ENCODE results near the gene SLC2A11.

Gene SLC2A11

DNA sequence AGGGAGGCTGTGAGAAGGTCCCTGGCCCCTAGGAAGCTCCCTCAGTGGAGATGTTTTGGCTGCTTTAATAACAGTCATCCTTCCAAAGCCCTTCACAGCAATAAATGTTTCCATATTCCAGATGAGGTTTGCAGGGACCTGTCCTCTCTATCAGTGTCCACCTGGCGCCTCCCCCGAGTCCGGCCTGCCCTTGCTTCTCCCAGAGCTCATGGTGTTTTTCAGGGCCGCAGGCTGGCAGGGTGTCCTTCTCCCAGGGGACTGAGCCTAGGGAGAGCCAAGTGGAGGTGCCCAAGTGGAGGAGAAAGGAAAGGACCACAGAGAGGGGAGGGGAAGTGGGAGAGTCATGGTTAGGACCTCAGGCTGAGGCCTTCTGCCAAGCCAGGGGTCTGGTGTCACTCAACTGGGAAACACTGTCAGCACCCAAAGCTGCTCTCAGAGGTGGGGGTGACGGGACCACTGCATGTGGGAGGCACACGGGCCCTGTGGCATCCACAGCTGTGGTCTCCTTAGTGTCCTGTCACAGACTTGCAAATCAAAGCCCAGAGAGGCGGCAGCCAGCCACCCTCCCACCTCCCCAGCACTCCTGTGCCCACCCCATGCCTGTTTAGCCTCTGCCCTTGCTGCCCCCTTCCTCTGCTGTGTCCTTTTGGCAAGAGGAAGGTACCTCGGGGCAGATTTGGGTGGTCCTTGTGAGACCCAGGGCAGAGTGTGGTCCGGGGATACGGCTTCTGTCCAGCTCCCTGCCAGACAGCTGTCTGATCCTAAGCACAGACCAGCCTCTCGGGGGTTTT, 25.3 kb upstream of the SLC2A11 start:
- no peak for DNase-seq (ENCODE audit: low read depth)

DNA sequence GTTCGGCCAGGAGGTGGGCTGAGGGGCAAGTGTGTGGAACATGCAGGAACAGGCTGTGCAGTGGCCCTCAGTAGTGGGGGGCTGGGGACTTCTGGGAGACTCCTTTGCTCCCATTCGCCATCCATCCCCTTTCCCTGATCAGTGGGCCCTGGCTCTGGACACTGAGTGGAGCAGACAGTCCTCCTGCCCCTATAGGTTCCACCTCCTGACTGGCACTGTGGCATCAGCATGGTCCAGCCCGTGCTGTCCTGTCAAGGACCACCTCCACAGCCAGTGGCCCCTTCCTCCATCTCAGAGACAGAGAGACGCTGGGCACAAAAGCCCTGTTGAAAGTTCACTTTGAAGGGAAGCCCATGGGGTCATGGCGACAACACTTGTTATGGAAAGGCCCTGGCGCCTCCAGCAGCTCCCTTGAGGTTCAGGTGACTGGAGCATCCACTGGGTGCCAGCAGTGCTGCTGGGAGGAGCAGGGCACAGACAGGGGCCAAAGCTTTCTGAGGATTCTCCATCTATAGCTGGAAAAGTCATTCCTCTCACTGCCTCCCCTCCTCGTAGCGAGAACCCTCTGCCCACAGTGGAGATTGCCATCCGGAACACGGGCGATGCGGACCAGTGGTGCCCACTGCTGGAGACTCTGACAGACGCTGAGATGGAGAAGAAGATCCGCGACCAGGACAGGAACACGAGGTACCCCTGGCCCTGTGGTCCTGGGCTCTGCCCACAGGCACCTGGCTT, 24.5 kb upstream of the SLC2A11 start:
- no peak for DNase-seq (ENCODE audit: low read depth)

DNA sequence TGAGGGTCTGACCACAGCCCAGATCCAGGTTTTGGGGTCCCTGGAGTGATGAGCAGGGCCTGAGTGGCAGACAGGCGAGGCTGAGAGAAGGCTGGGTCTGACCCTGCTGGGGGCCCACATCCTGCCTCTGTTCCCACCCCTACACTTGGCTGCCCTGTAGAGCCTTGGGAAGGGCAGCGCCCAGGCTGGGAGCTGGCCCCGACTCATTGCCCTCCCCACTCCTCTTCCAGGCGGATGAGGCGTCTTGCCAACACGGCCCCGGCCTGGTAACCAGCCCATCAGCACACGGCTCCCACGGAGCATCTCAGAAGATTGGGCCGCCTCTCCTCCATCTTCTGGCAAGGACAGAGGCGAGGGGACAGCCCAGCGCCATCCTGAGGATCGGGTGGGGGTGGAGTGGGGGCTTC, 23.8 kb upstream of the SLC2A11 start:
- DNase-seq (ENCODE audit: low read depth) = no peak

DNA sequence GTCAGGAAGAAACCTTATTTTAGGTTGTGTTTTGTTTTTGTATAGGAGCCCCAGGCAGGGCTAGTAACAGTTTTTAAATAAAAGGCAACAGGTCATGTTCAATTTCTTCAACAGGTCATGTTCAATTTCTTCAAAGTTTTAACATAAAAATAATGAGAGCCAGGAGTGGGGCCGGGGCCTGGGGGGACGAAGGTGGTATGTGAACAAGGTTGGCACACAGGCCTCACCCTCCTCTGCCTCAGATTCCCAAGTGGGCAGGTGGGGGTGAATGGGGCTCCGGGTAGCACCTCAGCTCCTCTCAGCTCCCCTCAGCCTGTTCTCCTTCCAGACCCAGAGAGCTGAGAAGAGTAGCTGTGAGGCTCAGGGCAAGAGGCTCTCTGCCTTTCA, 23.3 kb upstream of the SLC2A11 start:
- no peak for DNase-seq (ENCODE audit: low read depth)

DNA sequence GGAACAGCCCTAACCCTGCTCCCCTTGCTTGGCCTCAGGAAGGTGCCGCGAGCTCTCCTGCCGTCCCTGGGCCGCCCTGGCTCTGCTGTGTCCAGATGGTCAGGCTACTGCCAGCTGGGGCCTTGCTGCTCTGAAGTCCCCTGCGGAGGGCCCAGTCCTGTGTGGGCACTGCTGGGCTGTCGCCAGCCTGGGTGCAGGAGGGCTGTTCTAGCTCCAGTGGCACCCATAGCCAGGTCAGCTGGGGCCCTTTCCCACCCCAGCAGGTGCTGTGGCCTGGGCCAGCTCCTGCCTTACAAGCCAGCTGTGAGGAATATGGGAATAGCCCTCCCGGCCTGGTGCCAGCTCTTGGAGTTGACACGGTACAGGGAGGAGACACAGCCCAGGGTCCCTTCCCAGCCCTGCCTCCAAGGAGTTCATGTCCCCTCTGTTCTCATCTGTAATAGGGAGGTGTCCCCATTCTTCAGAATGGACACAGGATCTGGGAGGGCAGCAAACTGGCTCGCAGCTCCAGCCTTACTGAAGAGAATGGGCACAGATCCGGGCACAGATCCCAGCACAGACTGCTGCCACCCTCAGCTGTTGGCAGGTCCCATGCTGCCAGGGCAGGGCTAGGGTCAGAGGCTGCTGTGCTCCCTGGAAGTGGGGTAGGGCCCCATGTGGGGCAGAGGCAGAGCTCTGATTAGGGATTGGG, 22.7 kb upstream of the SLC2A11 start:
- DNase-seq (ENCODE audit: low read depth) = no peak

DNA sequence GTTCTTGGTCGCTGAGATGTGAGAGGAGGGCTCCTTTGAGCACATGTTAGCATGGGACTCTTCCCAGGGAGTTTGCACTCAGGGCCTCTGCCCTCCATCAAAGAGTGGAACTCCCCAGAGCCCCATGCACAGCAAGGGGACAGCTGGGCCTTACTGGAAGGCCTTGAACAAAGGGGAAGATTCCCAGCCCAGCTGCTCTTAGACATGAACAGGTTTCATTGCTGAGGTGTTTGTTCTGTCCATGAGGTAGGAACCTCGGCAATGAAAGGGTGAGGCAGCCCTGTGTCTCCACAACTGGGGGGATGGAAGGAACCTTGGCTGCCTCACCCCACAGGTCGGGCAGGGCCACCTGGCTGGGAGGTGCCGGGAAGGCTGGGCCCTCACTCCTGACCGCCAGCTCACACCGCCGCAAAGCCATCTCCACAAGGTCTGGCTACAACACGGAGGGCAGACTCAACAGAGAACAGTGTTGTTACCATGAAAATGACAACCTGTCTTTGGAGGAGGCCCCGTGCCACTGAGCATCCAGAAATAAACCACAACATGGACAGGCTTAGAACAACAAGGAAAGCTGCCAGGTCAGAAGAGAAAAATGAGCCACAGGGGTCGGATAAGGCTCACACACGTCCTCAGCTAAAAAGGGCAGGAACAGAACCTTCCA, 22.1 kb upstream of the SLC2A11 start:
- DNase-seq (ENCODE audit: low read depth) = no peak

DNA sequence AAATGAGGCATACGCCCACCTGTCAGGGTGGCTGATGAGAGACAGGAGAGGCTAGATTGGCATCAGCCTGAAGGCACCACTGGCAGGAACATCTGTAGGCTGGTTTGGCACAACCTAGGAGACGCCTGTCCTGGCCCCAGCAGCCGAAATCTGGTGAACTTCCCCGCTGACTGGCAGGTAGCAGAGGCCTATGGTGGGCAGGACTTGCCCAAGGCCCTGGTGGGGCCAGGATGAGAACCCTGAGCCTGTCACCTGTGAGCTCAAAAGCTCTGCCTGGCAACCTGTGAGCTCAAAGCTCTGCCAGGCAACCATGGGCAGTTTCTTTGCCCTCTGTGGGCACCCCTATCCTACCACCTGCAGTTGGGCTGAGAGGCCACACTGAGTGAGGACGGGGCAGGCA, 21.4 kb upstream of the SLC2A11 start:
- no peak for DNase-seq (ENCODE audit: low read depth)

DNA sequence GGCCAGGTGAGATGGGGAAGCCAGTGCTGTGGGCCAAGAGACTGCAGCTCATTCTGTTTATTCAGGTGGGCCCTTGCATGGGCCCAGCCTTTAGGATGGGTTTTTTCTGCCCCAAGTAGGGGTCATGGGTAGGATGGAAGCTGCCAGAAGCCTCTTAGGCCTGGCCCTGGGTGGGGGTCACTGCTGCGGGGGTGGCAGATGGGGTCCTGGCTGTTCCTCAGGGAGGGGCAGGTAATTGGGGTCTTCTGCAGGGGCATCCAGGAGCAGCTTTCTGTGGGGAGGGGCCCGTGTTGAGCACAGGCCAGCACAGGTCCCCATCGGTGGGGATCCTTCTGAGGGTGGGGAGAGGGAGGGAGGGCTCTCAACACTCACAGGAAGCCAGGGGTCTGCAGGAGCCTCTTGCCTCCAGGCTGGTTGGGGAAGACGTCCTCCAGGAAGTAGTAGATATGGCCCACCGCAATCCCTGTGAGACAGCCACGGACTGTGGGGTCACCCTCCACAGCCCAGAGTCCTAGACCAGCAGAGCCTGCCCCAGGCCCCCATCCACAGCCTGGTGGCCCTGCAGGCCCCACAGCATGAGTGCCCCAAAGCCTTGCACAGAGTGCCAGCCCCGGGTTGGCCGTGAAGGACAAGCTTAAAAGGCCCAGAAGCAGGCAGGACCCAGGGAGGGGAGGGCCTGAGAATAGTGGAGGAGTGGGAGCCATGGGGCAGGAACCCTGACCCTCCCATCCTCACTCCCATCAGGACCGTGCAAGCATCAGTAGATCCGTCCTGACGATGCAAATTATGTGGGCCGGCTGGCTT, 20.8 kb upstream of the SLC2A11 start:
- DNase-seq (ENCODE audit: low read depth) = no peak

DNA sequence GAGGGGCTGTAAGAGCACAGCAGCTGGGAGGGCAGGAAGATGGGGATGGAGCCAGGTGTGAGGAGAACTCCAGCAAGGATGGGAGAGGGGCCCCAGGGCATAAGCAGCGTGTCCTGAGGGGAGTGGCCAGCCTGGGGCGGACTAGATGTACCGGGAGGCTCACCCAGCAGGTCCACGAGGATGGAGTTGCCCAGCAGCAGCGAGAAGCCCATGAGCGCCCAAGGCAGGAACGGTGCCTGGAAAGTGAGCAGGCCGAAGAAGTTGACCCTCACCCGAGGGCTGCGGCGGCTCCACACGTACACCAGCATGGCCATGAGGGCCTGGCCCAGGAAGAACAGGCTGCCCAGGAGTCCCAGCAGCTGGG, 20.2 kb upstream of the SLC2A11 start:
- DNase-seq (ENCODE audit: low read depth) = no peak

DNA sequence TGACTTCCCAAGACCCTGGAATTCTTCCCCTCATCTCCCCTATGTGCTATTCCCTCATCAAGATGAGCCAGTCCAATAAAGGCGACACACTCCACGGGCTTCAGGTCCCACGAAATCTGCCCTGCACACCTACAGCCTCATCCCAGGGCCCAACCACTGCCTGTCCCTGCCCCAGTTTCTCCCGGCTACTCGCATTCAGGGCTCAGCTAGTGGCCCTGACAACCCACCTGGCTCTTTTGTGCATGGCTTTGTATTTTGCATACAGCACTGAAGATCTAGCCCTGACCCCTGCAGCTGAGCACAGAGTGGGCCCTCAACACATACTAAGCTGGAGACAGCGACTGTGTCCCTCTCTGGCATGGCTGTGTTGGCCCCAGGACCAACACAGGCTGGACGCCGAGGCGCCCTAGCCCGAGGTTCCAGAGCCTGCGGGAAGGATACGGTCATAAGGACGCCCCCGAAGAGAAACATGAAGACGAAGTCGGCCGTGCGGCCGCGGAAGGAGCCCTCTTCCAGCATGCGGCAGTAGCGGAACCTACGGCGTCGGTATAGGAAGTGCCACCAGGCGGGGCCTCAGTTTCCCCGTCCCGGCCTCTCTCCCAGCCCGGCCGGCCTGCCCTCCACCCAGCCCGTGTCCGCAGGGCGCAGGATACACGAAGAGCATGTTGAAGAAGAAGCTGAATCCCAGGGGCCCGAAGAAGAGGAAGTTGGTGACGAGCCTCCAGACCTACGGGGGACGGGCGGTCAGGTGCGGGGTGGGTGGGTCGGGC, 19.6 kb upstream of the SLC2A11 start:
- no peak for DNase-seq (ENCODE audit: low read depth)

DNA sequence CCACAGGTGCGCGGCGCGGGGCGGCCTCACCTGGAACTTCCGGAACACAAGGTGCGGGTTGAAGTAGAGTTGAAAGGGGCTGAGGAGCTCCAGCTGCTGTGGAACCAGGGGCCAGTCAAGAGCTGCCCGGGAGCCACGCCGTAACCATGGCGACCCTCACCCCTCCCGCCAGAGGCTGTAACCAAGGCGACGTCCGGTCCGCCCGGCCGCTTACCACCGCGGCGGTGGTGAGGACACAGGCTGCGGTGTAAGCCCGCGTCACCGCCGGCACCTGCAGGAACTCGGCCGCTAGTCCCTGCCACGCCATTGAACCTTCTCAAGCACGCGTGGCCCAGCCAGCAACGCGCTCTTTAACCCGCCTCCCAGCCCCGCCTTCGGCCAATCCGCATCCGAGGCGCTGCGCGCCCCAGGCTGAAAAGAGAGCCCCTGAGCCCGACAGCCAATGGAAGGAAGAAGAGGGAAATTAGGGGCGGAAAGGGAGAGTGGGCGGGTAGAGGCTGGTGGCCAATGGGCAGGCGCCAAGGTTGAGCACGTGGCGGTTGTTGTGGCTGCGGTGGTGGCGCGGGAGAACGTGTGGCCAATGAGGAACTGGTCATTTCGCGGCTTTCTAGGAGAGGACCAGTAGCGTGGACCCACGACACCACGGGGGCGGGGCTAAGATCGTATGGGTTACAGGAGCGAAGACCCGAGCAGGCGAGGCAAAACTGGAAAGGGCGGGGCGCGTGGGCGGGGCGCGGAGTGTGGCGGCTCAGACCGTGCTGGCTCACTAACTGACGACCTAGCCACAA, 18.8 kb upstream of the SLC2A11 start, which contains the start of gene DERL3:
DERL3 (minus strand) TSS at position 326 of the 788 bp plus-strand sequence; CDS start at position 307, 19 bp downstream.
- peak; percentile 95 for DNase-seq (ENCODE audit: low read depth)

DNA sequence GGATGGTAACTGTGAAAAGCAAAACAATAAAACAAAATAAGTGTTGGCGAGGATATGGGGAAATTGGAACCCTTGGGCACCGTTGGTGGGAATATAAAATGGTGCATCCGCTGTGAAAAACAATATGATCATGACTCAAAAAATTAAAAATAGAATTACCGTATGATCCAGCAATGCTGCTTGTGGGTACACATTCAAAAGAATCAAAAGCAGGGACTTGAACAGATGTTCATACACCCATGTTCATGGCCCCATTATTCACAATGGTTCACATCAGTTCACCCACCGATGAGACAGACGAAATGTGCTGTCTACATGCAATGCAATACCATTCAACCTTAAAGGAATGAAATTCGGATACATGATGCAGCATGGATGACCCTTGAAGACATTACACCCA, 17.6 kb upstream of the SLC2A11 start:
- no peak for DNase-seq (ENCODE audit: low read depth)

DNA sequence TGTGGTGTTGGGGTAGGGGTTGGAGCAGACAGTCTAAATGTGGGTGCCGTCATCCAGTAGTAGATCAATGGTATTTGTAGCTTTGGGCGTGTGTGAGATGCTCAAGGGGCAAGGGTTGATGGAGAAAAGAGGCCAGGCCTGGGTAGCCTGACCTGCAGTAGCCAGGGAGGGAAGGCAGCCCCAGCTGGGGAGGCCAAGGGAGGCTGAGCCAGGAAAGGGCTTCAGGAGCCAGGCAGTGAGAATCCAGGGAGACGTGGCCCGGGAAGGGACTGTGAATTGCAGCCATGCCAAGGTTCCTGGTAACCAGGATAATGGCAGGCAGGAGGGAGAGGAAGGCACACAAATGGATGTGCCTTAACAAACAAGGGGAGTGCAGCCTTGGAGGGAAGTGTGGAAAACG, 16.4 kb upstream of the SLC2A11 start:
- DNase-seq (ENCODE audit: low read depth) = no peak

DNA sequence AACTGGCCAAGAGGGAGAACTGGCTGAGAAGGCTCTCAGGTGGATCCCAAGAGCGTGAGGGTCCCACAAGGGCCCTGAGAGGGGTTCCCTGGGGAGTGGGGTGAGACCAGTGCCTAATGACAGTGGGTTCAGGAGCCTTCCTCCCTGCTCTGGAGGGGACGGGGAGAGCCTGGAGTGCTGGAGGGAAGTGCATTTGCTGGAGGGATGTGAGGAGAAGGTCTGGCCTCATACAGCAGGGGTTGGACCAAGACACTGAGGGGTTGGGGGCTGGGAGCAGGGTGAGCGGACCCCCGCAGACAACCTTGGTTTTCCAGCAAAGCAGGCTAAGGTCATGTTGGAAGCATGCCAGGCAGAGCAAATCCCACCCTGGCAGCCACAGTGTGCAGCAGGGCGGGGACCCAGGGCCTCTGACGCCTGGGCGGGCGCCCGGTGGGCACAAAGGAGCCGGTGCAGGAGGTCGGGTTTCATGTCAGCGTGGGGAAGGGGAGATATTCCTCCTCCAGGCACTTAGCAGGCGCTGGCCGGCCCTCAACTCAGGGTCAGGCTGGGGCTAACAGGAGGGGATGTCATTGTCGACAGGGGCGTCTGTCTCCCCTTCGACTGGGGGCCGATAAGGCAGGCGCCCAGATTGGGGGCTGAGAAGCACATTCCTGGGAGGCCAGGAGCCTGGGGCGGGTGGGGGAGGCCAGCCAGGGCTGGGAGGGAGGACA, 15.8 kb upstream of the SLC2A11 start:
- DNase-seq (ENCODE audit: low read depth) = no peak

DNA sequence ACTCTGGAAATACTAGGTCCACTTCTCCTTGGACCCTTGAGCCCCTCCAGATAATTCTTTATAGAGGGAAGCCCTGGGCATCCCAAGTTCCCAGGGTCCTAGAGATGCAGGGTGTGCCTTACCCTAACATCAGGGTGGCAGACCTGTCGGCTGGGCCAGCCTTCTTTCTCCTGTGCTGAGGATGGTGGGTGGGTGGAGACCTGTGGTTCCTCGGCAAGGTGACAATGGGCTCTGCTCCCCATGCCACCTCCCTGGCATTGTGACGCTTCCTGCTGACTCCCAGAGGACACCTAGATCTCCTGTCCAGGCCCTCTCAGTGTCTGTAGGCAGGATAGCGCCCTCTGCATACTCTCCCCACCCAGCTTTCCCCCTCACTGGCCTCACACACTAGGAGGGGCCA, 15.1 kb upstream of the SLC2A11 start:
- DNase-seq (ENCODE audit: low read depth) = no peak

DNA sequence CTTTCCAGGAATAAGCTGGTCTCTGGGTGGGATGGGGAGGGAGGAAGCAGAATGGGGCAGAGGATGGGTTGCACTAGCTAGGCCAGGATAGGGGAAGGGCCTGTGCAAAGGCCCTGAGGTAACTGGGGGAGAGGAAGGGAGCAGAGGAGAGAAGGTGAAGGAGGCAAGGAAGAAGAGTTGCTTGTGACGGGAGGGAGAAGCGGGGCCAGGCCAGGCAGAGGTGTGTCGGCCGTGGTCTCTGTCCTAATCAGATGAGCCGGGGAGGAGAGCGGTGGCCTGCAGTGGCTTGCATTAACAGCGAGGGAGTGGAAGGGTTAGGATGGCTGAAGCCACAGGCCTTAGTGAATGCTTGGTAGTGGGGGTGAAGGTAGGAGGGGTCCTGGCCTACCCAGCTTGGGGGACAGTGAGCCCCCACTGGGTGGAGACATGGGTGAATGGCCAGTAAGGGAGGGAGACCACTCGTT, 12.9 kb upstream of the SLC2A11 start:
- no peak for DNase-seq (ENCODE audit: low read depth)

DNA sequence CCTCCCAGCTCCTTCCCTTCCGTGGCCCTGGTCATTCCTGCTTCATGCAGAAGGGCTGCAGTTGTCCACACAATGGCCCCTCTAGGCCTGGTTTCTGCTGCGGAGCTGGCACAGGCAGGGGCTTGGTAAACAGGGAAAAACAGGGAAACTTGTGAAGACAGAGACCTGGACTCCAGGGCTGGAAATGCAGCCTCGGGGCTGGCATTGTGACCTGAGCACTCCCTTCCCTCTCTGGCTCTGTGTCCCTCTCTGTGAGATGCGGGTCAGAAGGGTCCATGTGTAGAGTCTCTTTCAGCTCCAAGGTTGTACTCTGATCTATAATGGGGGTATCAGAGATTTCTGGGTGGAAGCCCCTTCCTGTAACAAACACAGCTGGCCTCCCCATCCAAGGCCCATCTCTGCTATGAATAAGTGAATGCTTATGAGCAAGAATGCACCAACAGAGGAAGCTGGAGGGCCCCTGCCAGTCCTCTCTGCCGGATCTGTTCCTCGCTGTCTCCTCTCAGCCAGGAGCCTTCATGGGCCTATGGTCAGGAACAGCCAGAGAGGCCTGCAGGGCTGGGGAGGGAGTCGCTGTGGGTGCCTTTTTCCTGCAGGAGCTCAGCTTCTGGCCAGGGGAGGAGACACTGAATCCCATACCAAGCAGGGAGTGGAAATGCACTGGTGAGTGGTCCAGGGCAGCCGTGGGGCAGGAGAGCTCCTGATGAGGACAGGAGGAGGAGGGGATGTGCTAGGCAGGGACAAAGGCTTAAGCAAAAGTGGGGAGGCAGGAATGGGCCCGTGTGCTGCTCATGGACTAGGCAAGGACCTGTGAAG, 12.2 kb upstream of the SLC2A11 start:
- DNase-seq (ENCODE audit: low read depth) = no peak

DNA sequence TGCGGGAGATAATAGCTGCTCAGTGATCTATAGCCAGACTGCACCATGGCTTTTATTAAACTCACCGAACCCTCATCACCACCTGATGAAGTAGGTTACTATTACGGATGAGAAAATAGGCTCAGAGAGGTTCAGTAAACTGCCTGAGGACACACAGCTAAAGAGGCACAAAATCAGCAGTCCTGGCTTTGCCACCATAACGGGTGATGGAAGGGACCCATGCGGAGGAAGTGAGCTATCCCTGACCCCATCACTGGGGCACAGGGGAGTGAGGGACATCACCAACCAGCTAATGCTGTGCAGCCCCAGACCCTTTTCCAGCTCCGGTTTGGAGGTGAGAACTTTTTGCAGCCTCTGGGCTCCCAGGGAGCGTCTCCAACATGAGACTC, 11.6 kb upstream of the SLC2A11 start:
- DNase-seq (ENCODE audit: low read depth) = no peak

All from HS-5 (cell line).